Stomach smooth muscle (tissue), 2 donors: ENCODE results near the gene ACADSB.

Experiments
- H3K27ac ChIP-seq: one replicate; pipeline ENCODE4 v1.7.0; 2013; ENCODE audit warnings: mild to moderate bottlenecking, low read length, inconsistent platforms
- H3K27me3 ChIP-seq, 2 donors: one replicate each; pipeline ENCODE4 v1.7.0; 2013; ENCODE audit warnings: low read length in 2 of 2; ENCODE audit not compliant: insufficient read depth in 2 of 2, control insufficient read depth in 1 of 2
- H3K36me3 ChIP-seq, 2 donors: one replicate each; pipeline ENCODE4 v1.7.0; 2013; ENCODE audit warnings: low read length in 2 of 2; ENCODE audit not compliant: control insufficient read depth in 2 of 2, insufficient read depth in 2 of 2
- H3K4me1 ChIP-seq: one replicate; pipeline ENCODE4 v1.7.0; 2013; ENCODE audit warnings: low read length; ENCODE audit not compliant: control insufficient read depth, insufficient read depth
- H3K4me3 ChIP-seq, 2 donors: one replicate each; pipeline ENCODE4 v1.7.0; 2013; ENCODE audit warnings: low read length in 2 of 2
- H3K9ac ChIP-seq, 2 donors: one replicate each; pipeline ENCODE4 v1.7.0; 2013; ENCODE audit warnings: low read length in 2 of 2, mild to moderate bottlenecking in 1 of 2
- H3K9me3 ChIP-seq, 2 donors: one replicate each; pipeline ENCODE4 v1.7.0; 2013; ENCODE audit warnings: low read length in 2 of 2; ENCODE audit not compliant: control insufficient read depth in 2 of 2
- donor health status: healthy.
- donor health status: Pancreatic carcinoma.

Gene ACADSB

DNA sequence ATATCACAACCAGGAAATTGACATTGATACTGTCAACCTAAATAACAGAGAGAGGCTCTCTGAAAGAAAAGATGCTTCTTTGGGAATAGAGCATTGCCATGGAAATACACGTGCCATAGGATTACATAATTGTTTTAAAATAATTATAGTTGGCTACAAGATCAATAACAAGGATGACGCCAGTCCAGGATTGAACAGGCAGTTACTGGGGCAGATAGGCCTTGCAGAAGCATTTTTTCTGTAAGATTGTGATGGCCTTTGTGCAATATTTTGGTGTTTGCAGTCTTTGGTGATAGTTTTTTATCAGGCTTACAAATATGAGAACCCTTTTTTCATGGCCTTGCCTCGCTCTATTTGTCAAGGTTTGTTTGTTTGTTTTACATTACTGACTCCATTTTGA is 10.5 kb downstream of the ACADSB start:
- Histone ChIP-seq H3K9me3 (no peaks in the 10 kb centered on the region), H3K4me3 (no peak overlapping the region), H3K9ac (no peak overlapping the region), H3K27ac (no peak overlapping the region), H3K36me3 (no peaks in the 10 kb centered on the region), H3K27me3 (no peaks in the 10 kb centered on the region), H3K4me1 (no peaks in the 10 kb centered on the region)

DNA sequence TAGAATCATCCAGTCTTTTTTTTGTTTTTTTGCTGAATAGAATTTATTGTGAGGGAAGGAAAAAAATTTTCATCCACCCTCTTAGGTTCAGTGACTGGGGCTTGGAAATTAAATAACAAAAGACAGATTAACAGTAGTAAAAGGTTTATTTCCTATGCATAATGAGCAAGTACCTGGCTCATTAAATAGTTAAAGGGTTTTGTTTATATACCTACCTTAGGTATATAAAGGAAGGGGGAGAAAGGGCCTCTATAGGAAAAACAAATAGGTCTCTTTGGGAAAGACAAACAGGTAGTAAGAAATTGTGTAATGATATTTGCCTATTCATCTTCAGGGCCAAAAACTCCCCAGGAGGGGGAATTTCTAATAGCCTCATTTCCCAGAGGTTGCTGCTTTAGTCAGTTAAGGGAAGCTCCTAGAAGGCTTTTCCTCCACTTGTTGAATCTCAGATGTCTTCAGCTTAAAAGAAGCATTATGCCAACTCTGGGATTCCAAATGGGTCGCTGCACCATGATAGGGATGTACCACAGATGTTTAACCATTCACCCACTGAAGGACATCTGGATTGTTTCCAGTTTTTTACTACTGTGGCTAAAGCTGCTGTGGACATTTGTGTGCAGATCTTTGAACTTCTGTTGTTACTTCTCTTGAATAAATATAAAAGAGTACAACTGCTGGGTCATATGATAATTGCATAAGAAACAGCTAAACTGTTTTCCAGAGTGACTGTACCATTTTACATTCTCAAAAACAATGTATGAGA is 11.3 kb downstream of the ACADSB start:
- H3K4me3 ChIP-seq, result no peak overlapping the region

DNA sequence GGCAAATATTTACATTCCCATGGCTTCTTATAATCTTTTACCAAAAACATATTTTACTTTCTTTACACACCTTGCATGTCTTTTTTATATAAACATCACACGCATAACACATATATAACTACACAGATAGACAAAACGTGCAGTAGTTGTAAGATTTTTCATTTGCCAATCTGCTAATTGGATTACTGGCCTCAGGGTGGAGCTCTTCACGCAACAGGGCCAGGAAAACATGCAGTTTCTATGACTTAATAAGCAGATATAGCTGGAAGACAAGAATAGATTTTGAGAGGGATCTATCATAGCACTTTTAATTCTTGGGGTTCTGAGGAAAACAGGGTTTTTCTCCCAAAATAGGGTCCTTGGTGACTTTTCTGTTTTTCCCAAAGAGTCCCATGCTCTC is 12.7 kb downstream of the ACADSB start:
- Histone ChIP-seq H3K4me1 (no peaks in the 10 kb centered on the region), H3K9me3 (no peaks in the 10 kb centered on the region), H3K9ac (no peak overlapping the region), H3K27ac (no peak overlapping the region), H3K27me3 (no peaks in the 10 kb centered on the region), H3K4me3 (no peak overlapping the region), H3K36me3 (no peaks in the 10 kb centered on the region)

More for the DNA sequence above, 11.3 kb downstream of the ACADSB start:
- H3K27me3 ChIP-seq, result no peaks in the 10 kb centered on the region
- no peaks in the 10 kb centered on the region for H3K9me3 ChIP-seq
- no peak overlapping the region for H3K9ac ChIP-seq
- no peak overlapping the region for H3K27ac ChIP-seq
- no peaks in the 10 kb centered on the region for H3K36me3 ChIP-seq
- no peaks in the 10 kb centered on the region for H3K4me1 ChIP-seq

DNA sequence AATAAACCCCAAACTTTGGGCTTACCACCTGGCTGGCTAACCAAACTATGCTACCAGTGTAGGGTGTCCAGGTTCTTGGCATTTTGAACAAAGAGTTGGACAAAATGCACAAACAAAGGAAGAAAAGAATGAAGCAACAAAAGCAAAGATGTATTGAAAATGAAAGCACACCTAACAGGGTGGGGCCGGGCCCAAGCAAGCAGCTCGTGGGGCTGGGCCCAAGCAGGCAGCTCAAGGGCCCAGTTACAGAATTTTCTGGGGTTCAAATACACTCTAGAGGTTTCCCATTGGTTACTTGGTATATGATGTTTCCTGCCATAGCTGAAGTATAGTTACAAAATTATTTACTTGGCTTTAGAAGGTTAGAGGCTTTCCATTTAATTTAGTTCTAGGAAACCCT is 15.7 kb downstream of the ACADSB start:
- H3K4me3 ChIP-seq, result no peak overlapping the region

DNA sequence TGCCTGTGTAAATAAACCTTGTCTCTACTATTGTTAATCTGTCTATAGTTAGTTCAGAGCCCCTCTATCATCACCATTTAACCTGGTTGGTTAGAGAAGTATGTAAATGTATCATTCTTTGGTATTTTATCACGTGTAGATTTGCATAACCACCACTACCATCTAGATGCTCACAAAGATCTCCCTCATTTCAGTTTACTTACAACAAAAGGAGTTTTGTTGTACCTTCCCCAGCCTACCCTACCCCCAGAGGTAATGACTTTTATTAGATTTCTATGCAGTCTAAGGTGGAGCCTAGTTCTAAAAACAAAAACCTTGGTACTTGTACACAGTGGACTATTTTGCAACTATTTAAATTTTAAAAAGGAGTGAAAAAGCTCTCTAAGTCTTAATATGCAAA is 17.5 kb downstream of the ACADSB start:
- H3K27ac ChIP-seq, result no peak overlapping the region
- H3K9me3 ChIP-seq, result no peaks in the 10 kb centered on the region
- no peak overlapping the region for H3K4me3 ChIP-seq
- no peaks in the 10 kb centered on the region for H3K36me3 ChIP-seq
- no peak overlapping the region for H3K9ac ChIP-seq
- no peaks in the 10 kb centered on the region for H3K27me3 ChIP-seq
- no peaks in the 10 kb centered on the region for H3K4me1 ChIP-seq

More for the DNA sequence above, 15.7 kb downstream of the ACADSB start:
- Histone ChIP-seq H3K4me1 (no peaks in the 10 kb centered on the region), H3K36me3 (no peaks in the 10 kb centered on the region), H3K9me3 (no peaks in the 10 kb centered on the region), H3K27ac (no peak overlapping the region), H3K9ac (no peak overlapping the region), H3K27me3 (no peaks in the 10 kb centered on the region)

DNA sequence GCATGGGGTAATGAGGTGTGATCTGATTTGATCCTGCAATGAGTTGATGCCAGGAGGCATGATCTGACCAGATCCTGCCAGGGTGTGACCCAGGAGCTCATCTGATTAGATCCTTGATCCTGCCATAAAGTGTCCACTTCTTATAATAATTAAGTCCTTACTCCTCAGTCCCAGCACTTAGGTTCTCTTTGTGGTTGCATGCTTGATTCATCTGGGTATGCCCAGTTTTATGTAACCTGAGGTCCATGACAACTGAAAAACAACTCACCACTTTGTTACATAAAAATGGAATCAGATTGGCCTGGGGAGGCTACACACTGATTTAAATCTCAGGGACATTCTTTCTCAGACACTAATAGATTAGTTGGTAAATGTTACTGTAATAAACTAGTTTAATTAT is 19.1 kb downstream of the ACADSB start:
- H3K27me3 ChIP-seq, result no peaks in the 10 kb centered on the region
- H3K9me3 ChIP-seq, result no peaks in the 10 kb centered on the region
- H3K4me1 ChIP-seq, result no peaks in the 10 kb centered on the region
- no peaks in the 10 kb centered on the region for H3K36me3 ChIP-seq
- H3K9ac ChIP-seq, result no peak overlapping the region
- H3K27ac ChIP-seq, result no peak overlapping the region
- no peak overlapping the region for H3K4me3 ChIP-seq

DNA sequence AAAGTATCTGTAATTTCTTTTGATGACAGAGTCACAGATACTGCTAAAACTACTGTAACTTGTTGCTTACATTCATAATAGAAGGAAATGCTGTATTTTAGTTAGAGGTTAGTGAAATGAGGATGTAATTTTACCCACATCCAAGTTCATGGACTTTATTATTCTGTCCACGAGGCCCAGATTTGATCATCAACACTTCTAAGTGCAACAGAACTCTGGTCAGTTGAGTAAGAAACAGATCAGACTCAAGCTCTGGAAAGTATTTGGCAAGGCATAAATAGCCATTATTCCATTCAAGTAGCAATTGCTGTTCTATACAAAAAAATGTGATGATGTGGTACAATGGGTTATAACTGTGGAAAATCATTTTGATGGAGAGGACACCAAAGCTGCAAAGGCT is 22.3 kb downstream of the ACADSB start:
- H3K4me3 ChIP-seq, result no peak overlapping the region
- no peak overlapping the region for H3K9ac ChIP-seq
- H3K9me3 ChIP-seq, result no peaks in the 10 kb centered on the region
- H3K36me3 ChIP-seq, result peaks cover 0 to 6% of the 10 kb centered on the region in 2 donors
- no peaks in the 10 kb centered on the region for H3K4me1 ChIP-seq
- no peak overlapping the region for H3K27ac ChIP-seq
- no peaks in the 10 kb centered on the region for H3K27me3 ChIP-seq

DNA sequence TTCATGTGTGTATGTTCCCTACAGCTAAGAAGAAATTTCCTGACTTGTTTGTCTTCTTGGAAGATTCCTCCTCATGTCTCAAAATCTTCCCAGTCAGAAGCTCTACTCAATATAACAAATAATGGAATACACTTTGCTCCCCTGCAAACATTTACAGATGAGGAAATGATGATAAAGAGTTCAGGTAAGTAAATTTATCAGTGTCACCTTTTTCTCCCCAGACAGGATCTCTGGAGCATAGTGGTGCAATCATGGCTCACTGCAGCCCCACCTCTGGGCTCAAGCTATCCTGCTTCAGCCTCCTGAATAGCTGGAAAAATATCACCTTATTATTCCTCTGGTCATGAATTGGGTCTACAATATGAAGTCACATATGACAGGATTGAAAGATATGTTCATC is 25.5 kb downstream of the ACADSB start:
- H3K27me3 ChIP-seq, result no peaks in the 10 kb centered on the region
- H3K4me1 ChIP-seq, result no peaks in the 10 kb centered on the region
- H3K27ac ChIP-seq, result no peak overlapping the region
- H3K9ac ChIP-seq, result no peak overlapping the region
- H3K36me3 ChIP-seq, result peaks cover 0 to 15% of the 10 kb centered on the region in 2 donors
- no peak overlapping the region for H3K4me3 ChIP-seq
- no peaks in the 10 kb centered on the region for H3K9me3 ChIP-seq

DNA sequence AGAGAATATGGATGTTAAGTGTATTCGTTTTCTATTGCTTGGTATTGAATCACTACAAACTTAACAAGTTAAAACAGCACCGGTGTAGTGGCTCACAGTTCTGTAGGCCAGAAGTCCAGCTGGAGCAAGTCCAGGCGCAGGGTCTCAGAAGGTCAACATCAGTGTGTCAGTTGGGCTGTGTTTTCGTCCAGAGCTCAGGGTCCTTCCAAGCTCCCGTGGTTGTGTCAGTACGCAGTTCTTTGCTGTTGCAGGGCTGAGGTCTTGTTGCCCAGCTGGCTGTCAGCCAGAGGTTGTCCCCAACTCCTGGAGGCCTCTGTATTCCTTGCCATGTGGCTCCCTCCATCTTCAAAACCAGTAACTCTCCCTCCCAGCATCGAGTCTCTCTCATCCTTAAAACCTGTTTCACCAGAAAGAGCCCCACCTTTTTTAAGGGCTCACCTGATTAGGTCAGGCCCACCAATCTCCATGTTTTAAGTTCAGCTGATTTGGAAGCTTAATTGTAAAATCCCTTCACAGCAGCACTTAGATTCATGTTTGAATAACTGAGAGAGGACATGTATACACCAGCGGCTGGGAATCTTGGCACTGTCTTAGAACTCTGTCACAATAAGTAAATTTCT is 26.8 kb downstream of the ACADSB start:
- Histone ChIP-seq H3K36me3 (peaks cover 0 to 15% of the 10 kb centered on the region in 2 donors), H3K27ac (no peak overlapping the region), H3K9ac (no peak overlapping the region), H3K4me1 (no peaks in the 10 kb centered on the region), H3K4me3 (no peak overlapping the region), H3K9me3 (no peaks in the 10 kb centered on the region), H3K27me3 (no peaks in the 10 kb centered on the region)

DNA sequence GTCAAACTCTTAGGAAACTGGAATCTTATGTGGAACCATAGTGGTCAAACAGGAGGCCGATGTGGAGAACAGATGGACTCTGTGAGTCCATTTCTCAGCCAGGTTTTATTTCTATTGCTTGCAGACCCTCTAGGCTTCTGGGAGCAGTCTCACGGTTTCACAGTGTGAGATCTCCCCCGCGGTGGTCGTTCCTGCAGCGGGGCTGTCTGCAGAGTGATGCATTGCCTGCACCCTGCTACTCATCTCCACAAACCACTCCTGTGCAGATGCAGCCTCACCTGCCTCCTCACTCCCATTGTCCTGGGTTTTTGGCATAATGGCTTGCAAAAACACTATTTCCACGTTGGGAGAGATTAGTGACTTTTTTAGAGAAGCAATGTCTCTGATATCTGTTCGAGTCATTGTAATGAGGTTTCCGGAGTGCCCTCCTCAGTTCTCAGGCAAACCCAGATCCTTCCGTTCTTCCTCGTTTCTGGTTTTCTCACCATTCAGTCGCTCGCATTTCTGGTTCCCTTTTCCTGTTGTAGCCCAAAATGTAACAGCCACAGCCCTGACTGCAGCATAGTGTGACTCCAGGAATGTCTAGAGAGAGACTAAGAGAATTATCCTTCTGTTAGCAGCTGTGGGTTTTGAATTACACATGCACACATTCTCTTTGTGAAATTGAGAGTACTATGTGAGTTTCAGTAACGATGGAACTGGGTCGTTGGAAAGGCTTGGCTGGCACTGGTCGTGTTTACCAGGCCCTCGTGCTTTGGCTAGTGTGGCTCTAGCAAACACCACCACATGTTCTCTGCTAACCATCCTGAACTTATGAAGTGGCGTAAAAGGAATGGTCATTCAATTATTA is 30.2 kb downstream of the ACADSB start:
- no peak overlapping the region for H3K27ac ChIP-seq
- H3K27me3 ChIP-seq, result no peaks in the 10 kb centered on the region
- no peak overlapping the region for H3K9ac ChIP-seq
- H3K9me3 ChIP-seq, result no peaks in the 10 kb centered on the region
- no peak overlapping the region for H3K4me3 ChIP-seq
- H3K4me1 ChIP-seq, result no peaks in the 10 kb centered on the region
- peaks cover 0 to 15% of the 10 kb centered on the region in 2 donors for H3K36me3 ChIP-seq
